Nephron progenitor cell (in vitro differentiated cells): ENCODE results near the gene TRPC1.

ENCODE experiments used
- DNase-seq: peaks from one replicate; pipeline ENCODE4 v3.0.0; 2021
- H3K27ac Mint-ChIP-seq: 2 replicates; pipeline ENCODE4 v1.8.0; 2021; ENCODE audit warnings: mild to moderate bottlenecking, moderate library complexity, mixed read lengths
- H3K27me3 Mint-ChIP-seq: 2 replicates; pipeline ENCODE4 v1.8.0; 2021; ENCODE audit warnings: mild to moderate bottlenecking, low read depth, mixed read lengths; ENCODE audit not compliant: poor library complexity
- H3K36me3 Mint-ChIP-seq: 2 replicates; pipeline ENCODE4 v1.8.0; 2021; ENCODE audit warnings: low read depth, mixed read lengths
- H3K4me1 Mint-ChIP-seq: 2 replicates; pipeline ENCODE4 v1.8.0; 2021; ENCODE audit warnings: mixed read lengths
- H3K4me3 Mint-ChIP-seq: 2 replicates; pipeline ENCODE4 v1.8.0; 2021; ENCODE audit warnings: mild to moderate bottlenecking, moderate library complexity, mixed read lengths
- H3K9me3 Mint-ChIP-seq: 2 replicates; pipeline ENCODE4 v1.8.0; 2021; ENCODE audit warnings: mild to moderate bottlenecking, moderate library complexity, mixed read lengths
- TF ChIP-seq, protein P1 (sequence below): fragments of 200-600 bp; sonication (generic); IDR thresholded peaks from 2 replicates; pipeline ENCODE4 v1.5.0; 2021; ENCODE audit warnings: antibody characterized with exemption

Gene TRPC1

DNA sequence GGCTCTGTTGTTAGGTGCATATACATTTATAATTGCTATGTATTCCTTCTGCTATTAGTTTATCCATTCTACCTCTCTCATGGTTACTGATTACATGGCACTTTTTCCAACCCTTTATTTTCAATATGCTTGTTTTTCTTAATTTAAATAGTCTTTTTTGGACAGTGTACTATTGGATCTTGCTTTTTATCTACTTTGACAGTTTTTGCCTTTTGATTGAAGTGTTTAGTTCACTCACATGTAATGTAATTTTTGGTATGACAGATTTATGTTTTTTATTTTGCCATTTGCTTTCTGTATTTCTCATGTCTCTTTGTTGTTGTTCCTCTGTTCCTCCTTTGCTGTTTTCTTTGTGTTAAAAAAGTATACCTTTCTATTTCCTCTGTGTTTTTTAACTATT, 44.5 kb downstream of the TRPC1 start:
- H3K36me3 Mint-ChIP-seq, result peaks cover 90% of the 10 kb centered on the region
- no peak for DNase-seq
- H3K27me3 Mint-ChIP-seq, result peaks cover 2% of the 10 kb centered on the region
- TF ChIP-seq, protein P1, sequence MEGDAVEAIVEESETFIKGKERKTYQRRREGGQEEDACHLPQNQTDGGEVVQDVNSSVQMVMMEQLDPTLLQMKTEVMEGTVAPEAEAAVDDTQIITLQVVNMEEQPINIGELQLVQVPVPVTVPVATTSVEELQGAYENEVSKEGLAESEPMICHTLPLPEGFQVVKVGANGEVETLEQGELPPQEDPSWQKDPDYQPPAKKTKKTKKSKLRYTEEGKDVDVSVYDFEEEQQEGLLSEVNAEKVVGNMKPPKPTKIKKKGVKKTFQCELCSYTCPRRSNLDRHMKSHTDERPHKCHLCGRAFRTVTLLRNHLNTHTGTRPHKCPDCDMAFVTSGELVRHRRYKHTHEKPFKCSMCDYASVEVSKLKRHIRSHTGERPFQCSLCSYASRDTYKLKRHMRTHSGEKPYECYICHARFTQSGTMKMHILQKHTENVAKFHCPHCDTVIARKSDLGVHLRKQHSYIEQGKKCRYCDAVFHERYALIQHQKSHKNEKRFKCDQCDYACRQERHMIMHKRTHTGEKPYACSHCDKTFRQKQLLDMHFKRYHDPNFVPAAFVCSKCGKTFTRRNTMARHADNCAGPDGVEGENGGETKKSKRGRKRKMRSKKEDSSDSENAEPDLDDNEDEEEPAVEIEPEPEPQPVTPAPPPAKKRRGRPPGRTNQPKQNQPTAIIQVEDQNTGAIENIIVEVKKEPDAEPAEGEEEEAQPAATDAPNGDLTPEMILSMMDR, result no peak
- no peak overlapping the region for H3K27ac Mint-ChIP-seq
- H3K4me1 Mint-ChIP-seq, result no peaks in the 10 kb centered on the region
- H3K4me3 Mint-ChIP-seq, result no peak overlapping the region
- H3K9me3 Mint-ChIP-seq, result peaks cover 33% of the 10 kb centered on the region

DNA sequence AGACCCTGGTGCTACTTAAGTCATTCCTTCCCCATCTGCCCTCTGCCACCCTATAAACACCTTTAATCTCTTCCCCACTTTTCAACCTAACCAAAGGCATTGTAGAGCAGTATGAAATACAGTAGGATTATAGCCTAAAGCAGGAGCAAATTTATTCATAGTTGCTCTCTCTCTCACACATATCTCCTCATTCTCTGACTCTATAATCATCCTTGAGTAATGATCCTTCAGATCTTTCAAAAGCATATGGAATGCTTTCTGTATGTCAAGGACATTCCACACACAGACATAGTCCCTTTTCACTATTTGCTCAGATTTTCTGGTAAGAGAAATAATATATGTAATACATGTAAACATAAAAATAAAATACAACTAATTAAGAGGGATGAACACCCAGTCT, 54.1 kb downstream of the TRPC1 start:
- TF ChIP-seq, protein P1, result no peak
- H3K27me3 Mint-ChIP-seq, result no peaks in the 10 kb centered on the region
- no peak overlapping the region for H3K4me3 Mint-ChIP-seq
- peak overlapping the region; percentile 15 for H3K27ac Mint-ChIP-seq
- H3K4me1 Mint-ChIP-seq, result no peaks in the 10 kb centered on the region
- no peaks in the 10 kb centered on the region for H3K9me3 Mint-ChIP-seq
- DNase-seq, result no peak
- peaks cover 20% of the 10 kb centered on the region for H3K36me3 Mint-ChIP-seq

DNA sequence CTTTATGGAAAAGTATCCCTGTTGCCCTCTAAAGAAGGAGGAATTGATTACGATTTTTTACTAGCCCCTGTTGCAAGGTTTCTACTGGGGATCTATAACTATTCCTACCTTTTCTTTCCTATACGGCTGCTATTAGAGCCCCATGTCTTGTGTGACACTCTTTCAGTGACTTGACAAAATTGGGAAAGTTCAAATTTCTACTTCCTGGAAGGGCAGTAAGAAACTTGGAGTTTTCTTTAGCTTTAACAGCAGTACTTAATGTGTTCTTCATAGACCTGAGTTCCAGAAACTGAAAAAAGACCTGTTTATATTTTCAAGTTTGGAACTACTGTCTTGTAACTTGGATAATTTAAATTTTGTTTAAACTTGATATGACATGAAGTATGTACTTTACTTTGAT, 54.7 kb downstream of the TRPC1 start:
- Mint-ChIP-seq H3K9me3 (no peaks in the 10 kb centered on the region), H3K27ac (no peak overlapping the region), H3K27me3 (no peaks in the 10 kb centered on the region), H3K36me3 (peaks cover 23% of the 10 kb centered on the region), H3K4me3 (no peak overlapping the region), H3K4me1 (no peaks in the 10 kb centered on the region)
- no peak for DNase-seq
- TF ChIP-seq, protein P1, result no peak

DNA sequence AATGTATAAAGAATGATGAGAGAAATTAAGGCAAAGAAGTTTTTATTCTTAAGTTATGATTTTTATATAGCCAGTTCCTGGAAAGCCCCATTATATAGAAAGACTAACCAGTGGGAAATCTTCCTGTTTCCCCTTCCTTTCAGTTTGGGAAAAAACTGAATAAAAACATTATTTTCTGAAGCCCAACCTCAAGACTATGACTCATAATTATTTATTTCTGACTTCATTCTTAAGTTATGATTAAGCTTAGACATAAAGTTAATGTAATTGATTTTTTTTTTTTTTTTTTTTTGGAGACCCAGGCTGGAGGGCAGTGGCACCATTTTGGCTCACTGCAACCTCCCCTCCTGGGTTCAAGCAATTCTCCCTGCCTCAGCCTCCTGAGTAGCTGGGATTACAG, 55.8 kb downstream of the TRPC1 start:
- H3K27ac Mint-ChIP-seq, result no peak overlapping the region

DNA sequence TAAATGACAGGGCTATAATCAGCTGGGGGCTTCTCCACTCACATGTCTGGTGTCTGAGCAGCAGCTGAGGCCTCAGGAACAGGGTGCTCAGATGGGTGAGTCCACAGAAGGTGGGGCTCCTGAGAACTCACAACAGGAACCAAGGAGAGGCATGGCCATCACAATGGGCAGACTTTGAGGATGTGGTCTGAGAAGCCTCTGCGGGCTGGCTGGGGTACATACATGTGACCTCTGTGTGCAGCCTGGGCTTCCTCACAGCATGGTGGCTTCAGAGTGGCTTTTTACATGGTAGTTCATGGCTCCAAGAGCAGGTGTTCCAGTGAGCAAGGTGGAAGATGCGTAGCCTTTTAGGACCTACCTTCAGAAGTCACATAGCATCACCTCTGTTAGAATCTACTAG, 58.8 kb downstream of the TRPC1 start:
- no peaks in the 10 kb centered on the region for H3K27me3 Mint-ChIP-seq
- no peak for DNase-seq
- H3K9me3 Mint-ChIP-seq, result no peaks in the 10 kb centered on the region
- H3K36me3 Mint-ChIP-seq, result peaks cover 25% of the 10 kb centered on the region
- H3K27ac Mint-ChIP-seq, result no peak overlapping the region
- TF ChIP-seq, protein P1, result no peak
- no peaks in the 10 kb centered on the region for H3K4me1 Mint-ChIP-seq
- H3K4me3 Mint-ChIP-seq, result no peak overlapping the region

More for the DNA sequence above, 55.8 kb downstream of the TRPC1 start:
- Mint-ChIP-seq H3K36me3 (peaks cover 25% of the 10 kb centered on the region), H3K4me1 (no peaks in the 10 kb centered on the region), H3K27me3 (no peaks in the 10 kb centered on the region), H3K9me3 (no peaks in the 10 kb centered on the region), H3K4me3 (no peak overlapping the region)
- DNase-seq, result no peak
- TF ChIP-seq, protein P1, result no peak

DNA sequence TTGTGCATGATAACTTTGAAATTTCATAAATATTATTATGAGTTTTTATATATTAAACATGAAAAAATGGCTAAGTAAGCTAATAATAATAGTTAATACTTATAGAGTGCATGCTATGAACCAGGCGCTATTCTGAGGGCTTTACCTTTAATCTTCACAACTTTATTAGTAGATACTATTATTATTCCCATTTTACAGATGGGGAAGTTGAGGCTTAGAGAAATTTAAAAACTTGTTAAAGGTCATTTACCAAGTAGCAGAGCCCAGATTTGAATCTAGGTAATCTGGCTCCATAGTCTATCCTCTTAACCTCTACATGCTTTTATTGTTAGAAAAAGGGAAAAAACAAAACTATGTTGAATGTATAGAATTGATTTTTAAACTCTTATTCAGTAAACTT, 60.4 kb downstream of the TRPC1 start:
- H3K9me3 Mint-ChIP-seq, result no peaks in the 10 kb centered on the region
- no peaks in the 10 kb centered on the region for H3K4me1 Mint-ChIP-seq
- no peak overlapping the region for H3K4me3 Mint-ChIP-seq
- H3K27ac Mint-ChIP-seq, result no peak overlapping the region
- H3K36me3 Mint-ChIP-seq, result peaks cover 25% of the 10 kb centered on the region
- no peak for DNase-seq
- TF ChIP-seq, protein P1, result no peak
- no peaks in the 10 kb centered on the region for H3K27me3 Mint-ChIP-seq
